ENCODE data around the gene KCNK2. TPM values are rescaled to one million over a fixed set of nuclear protein-coding genes. Genes with fewer than 3 reads are reported as not detected.

The KCNK2 gene
- total and polyA plus RNA-seq, 2 experiments from 2014 or later: 69.2 to 133 TPM

DNA sequence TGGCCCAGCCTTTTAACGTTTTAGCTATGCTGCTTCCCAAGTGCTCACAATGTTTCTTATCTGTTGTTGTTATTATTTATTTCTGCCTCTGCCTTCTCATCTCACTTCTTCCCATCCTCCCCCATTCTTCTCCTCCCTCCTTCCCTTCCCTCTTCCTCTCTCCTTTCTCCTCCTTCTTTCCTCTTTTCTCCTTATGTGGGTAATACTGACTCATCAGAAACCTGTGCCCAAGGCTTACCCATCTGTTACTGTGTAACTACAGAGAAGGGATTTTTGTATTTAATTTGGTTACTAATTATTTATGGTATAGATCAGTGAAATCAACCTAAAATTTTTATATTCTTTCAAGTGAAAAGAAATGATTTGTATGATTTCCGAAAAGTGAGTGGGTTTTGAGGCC is 120.3 kb downstream of the KCNK2 start:
- Histone ChIP-seq H3K79me2 (ENCODE audit: insufficient read depth) (no peaks in the 10 kb centered on the region), H3K36me3 (ENCODE audit: low read depth) (peaks cover 24% of the 10 kb centered on the region; the same call in 1 of the 2 replicates), H3K27me3 (replicated peaks; ENCODE audit: insufficient read depth) (no peaks in the 10 kb centered on the region), H3K4me1 (ENCODE audit: insufficient read depth) (no peaks in the 10 kb centered on the region), H3K9me2 (ENCODE audit: insufficient read depth) (no peaks in the 10 kb centered on the region), H3K9me3 (ENCODE audit: low read depth) (no peaks in the 10 kb centered on the region), H3F3A (ENCODE audit: insufficient read depth) (peaks cover 5% of the 10 kb centered on the region; the same call in 1 of the 2 replicates), H3K27ac (no peak overlapping the region), H2AFZ (no peak overlapping the region), H3K9ac (no peak overlapping the region), H3K4me3 (no peak overlapping the region), H4K20me1 (ENCODE audit: insufficient read depth) (no peaks in the 10 kb centered on the region; the same call in 1 of the 2 replicates), H3K4me2 (ENCODE audit: unreplicated experiment) (no peak overlapping the region)
- no peak for TF ChIP-seq EZH2phosphoT487 (IDR thresholded peaks at IDR 0.05; ENCODE audit: insufficient read depth, low read depth)
- TF ChIP-seq EZH2 (IDR thresholded peaks at IDR 0.05; ENCODE audit: insufficient read depth, poor library complexity, severe bottlenecking): no peak
- WGBS, 2 experiments (ENCODE audit: low coverage in 1 of 2, low lambda C conversion rate in 2 of 2, missing lambda C conversion rate in 2 of 2): 75 to 83% methylated on average over 2 of the region's 2 CpGs
- in situ Hi-C loops (cut with MboI): no loop called here
- no peak for DNase-seq

DNA sequence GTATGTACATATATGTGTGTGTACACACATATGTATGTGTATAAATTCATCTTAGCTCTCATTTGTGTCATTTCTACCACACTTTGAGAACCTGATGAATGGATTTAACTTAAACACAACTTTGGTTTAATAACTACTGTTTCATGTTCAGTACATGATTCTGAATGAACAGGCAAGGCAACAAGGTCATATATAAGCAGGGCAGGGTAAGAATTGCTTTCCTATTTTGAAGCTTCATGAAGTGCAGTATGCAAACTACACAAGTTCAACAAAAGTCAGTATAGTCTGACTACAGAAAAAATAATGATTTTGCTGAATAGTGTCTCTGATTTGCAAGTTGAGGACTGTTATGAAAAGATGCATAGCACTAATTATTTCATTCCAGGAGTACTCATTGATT is 127.6 kb downstream of the KCNK2 start:
- Histone ChIP-seq H3K27me3 (replicated peaks; ENCODE audit: insufficient read depth) (no peaks in the 10 kb centered on the region), H2AFZ (no peak overlapping the region), H3K9me3 (ENCODE audit: low read depth) (no peaks in the 10 kb centered on the region), H3K9me2 (ENCODE audit: insufficient read depth) (no peaks in the 10 kb centered on the region), H3K79me2 (ENCODE audit: insufficient read depth) (peaks cover 6% of the 10 kb centered on the region; the same call in 1 of the 2 replicates), H4K20me1 (ENCODE audit: insufficient read depth) (no peaks in the 10 kb centered on the region), H3F3A (ENCODE audit: insufficient read depth) (peaks cover 15% of the 10 kb centered on the region; the same call in 1 of the 2 replicates), H3K4me1 (ENCODE audit: insufficient read depth) (no peaks in the 10 kb centered on the region), H3K27ac (no peak overlapping the region), H3K9ac (no peak overlapping the region), H3K36me3 (ENCODE audit: low read depth) (peaks cover 24% of the 10 kb centered on the region; the same call in 1 of the 2 replicates), H3K4me3 (no peak overlapping the region), H3K4me2 (ENCODE audit: unreplicated experiment) (no peak overlapping the region)
- in situ Hi-C loops (cut with MboI): no loop called here
- no peak for DNase-seq
- TF ChIP-seq EZH2phosphoT487 (IDR thresholded peaks at IDR 0.05; ENCODE audit: insufficient read depth, low read depth) (no peak), EZH2 (IDR thresholded peaks at IDR 0.05; ENCODE audit: insufficient read depth, poor library complexity, severe bottlenecking) (no peak)

GRCh38 chr1:215215846-215216245 is 133.3 kb downstream of the KCNK2 start:
- Histone ChIP-seq H3K36me3 (ENCODE audit: low read depth) (peaks cover 33% of the 10 kb centered on the region; the same call in 1 of the 2 replicates), H3K9ac (no peak overlapping the region), H2AFZ (no peak overlapping the region), H3F3A (ENCODE audit: insufficient read depth) (peaks cover 20% of the 10 kb centered on the region; the same call in 1 of the 2 replicates), H3K9me3 (ENCODE audit: low read depth) (no peaks in the 10 kb centered on the region), H3K4me2 (ENCODE audit: unreplicated experiment) (no peak overlapping the region), H3K27me3 (replicated peaks; ENCODE audit: insufficient read depth) (no peaks in the 10 kb centered on the region), H3K79me2 (ENCODE audit: insufficient read depth) (peaks cover 22% of the 10 kb centered on the region), H3K4me1 (ENCODE audit: insufficient read depth) (no peaks in the 10 kb centered on the region), H3K9me2 (ENCODE audit: insufficient read depth) (no peaks in the 10 kb centered on the region), H3K27ac (no peak overlapping the region), H4K20me1 (ENCODE audit: insufficient read depth) (no peaks in the 10 kb centered on the region), H3K4me3 (no peak overlapping the region)
- in situ Hi-C loops (cut with MboI): no loop called here
- no peak for TF ChIP-seq EZH2 (IDR thresholded peaks at IDR 0.05; ENCODE audit: insufficient read depth, poor library complexity, severe bottlenecking)
- no peak for TF ChIP-seq EZH2phosphoT487 (IDR thresholded peaks at IDR 0.05; ENCODE audit: insufficient read depth, low read depth)
- WGBS, 2 experiments (ENCODE audit: low coverage in 1 of 2, low lambda C conversion rate in 2 of 2, missing lambda C conversion rate in 2 of 2): 46 to 50% methylated on average over 1 of the region's 1 CpG
- no peak for DNase-seq

GRCh38 chr1:215219372-215219771 is 136.8 kb downstream of the KCNK2 start:
- Histone ChIP-seq H2AFZ (no peak overlapping the region), H3K9ac (no peak overlapping the region), H3K4me2 (ENCODE audit: unreplicated experiment) (no peak overlapping the region), H4K20me1 (ENCODE audit: insufficient read depth) (no peaks in the 10 kb centered on the region), H3K9me3 (ENCODE audit: low read depth) (no peaks in the 10 kb centered on the region), H3K79me2 (ENCODE audit: insufficient read depth) (peaks cover 42% of the 10 kb centered on the region), H3K4me1 (ENCODE audit: insufficient read depth) (no peaks in the 10 kb centered on the region), H3K9me2 (ENCODE audit: insufficient read depth) (no peaks in the 10 kb centered on the region; the same call in 1 of the 2 replicates), H3K36me3 (ENCODE audit: low read depth) (peaks cover 36% of the 10 kb centered on the region), H3K27ac (no peak overlapping the region), H3K4me3 (no peak overlapping the region), H3K27me3 (replicated peaks; ENCODE audit: insufficient read depth) (no peaks in the 10 kb centered on the region), H3F3A (ENCODE audit: insufficient read depth) (peaks cover 20% of the 10 kb centered on the region; the same call in 1 of the 2 replicates)
- peak; percentile 17 for DNase-seq
- in situ Hi-C loops (cut with MboI): no loop called here
- TF ChIP-seq EZH2phosphoT487 (IDR thresholded peaks at IDR 0.05; ENCODE audit: insufficient read depth, low read depth) (no peak), EZH2 (IDR thresholded peaks at IDR 0.05; ENCODE audit: insufficient read depth, poor library complexity, severe bottlenecking) (no peak)

GRCh38 chr1:215220346-215220745 is 137.8 kb downstream of the KCNK2 start:
- no peak for DNase-seq
- Histone ChIP-seq H3K9me2 (ENCODE audit: insufficient read depth) (no peaks in the 10 kb centered on the region; the same call in 1 of the 2 replicates), H3K9me3 (ENCODE audit: low read depth) (no peaks in the 10 kb centered on the region), H3K4me3 (no peak overlapping the region), H4K20me1 (ENCODE audit: insufficient read depth) (no peaks in the 10 kb centered on the region), H3K4me2 (ENCODE audit: unreplicated experiment) (no peak overlapping the region), H3K79me2 (ENCODE audit: insufficient read depth) (peaks cover 49% of the 10 kb centered on the region), H3K27me3 (replicated peaks; ENCODE audit: insufficient read depth) (no peaks in the 10 kb centered on the region), H3K36me3 (ENCODE audit: low read depth) (peaks cover 42% of the 10 kb centered on the region), H3F3A (ENCODE audit: insufficient read depth) (peaks cover 20% of the 10 kb centered on the region; the same call in 1 of the 2 replicates), H3K9ac (no peak overlapping the region), H3K27ac (no peak overlapping the region), H2AFZ (no peak overlapping the region), H3K4me1 (ENCODE audit: insufficient read depth) (no peaks in the 10 kb centered on the region)
- TF ChIP-seq EZH2phosphoT487 (IDR thresholded peaks at IDR 0.05; ENCODE audit: insufficient read depth, low read depth): no peak
- no peak for TF ChIP-seq EZH2 (IDR thresholded peaks at IDR 0.05; ENCODE audit: insufficient read depth, poor library complexity, severe bottlenecking)
- 89 to 90% methylated on average over 4 of the region's 4 CpGs for WGBS, 2 experiments (ENCODE audit: low coverage in 1 of 2, low lambda C conversion rate in 2 of 2, missing lambda C conversion rate in 2 of 2)
- in situ Hi-C loops (cut with MboI): no loop called here

All from GM23248 (cell line).